Measurements from ENCODE around the gene KLHL22. TPM values are rescaled to one million over a fixed set of nuclear protein-coding genes. Genes with fewer than 3 reads are reported as not detected.

Gene KLHL22
- total RNA-seq, 1 donor from 2014 or later, result 14.3 TPM

DNA sequence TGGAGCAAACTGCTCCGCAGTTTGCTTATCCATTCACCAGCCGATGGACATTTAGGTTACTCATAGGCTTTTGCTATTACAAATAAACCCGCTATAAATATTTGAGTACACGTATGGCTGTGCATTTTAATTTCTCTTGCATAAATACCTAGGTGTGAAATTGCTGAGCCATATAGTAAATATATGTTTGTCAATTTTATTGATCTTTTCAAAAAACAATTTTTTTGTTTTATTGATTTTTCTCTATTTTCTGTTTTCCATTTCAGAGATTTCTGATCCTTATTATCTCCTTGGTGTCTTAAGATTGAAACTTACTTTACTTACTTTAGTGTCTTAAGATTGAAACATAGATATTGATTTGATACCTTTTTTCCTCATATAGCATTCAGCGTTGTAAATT lies 97.2 kb downstream of the KLHL22 start:
- H3K9me3 ChIP-seq (ENCODE audit: low read depth), result no peaks in the 10 kb centered on the region
- H3K4me2 ChIP-seq, result no peak overlapping the region
- H3K36me3 ChIP-seq, result no peaks in the 10 kb centered on the region
- no peak for DNase-seq (ENCODE audit: low spot score)
- H3K9me3 Mint-ChIP-seq, result no peaks in the 10 kb centered on the region
- no peak overlapping the region for H2AFZ ChIP-seq (replicated peaks)
- TF ChIP-seq EZH2phosphoT487 (IDR thresholded peaks at IDR 0.05), result no peak
- TF ChIP-seq, protein P1, sequence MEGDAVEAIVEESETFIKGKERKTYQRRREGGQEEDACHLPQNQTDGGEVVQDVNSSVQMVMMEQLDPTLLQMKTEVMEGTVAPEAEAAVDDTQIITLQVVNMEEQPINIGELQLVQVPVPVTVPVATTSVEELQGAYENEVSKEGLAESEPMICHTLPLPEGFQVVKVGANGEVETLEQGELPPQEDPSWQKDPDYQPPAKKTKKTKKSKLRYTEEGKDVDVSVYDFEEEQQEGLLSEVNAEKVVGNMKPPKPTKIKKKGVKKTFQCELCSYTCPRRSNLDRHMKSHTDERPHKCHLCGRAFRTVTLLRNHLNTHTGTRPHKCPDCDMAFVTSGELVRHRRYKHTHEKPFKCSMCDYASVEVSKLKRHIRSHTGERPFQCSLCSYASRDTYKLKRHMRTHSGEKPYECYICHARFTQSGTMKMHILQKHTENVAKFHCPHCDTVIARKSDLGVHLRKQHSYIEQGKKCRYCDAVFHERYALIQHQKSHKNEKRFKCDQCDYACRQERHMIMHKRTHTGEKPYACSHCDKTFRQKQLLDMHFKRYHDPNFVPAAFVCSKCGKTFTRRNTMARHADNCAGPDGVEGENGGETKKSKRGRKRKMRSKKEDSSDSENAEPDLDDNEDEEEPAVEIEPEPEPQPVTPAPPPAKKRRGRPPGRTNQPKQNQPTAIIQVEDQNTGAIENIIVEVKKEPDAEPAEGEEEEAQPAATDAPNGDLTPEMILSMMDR (IDR thresholded peaks at IDR 0.05), result no peak
- no peak for TF ChIP-seq EZH2 (IDR thresholded peaks at IDR 0.05)
- H3K4me3 Mint-ChIP-seq, result no peak overlapping the region
- peaks cover 30% of the 10 kb centered on the region for H3K4me1 Mint-ChIP-seq
- H3K27me3 ChIP-seq, result no peaks in the 10 kb centered on the region
- no peak overlapping the region for H3K27ac ChIP-seq
- peaks cover 63% of the 10 kb centered on the region for H4K20me1 ChIP-seq (ENCODE audit: low read depth)
- H3K36me3 Mint-ChIP-seq, result peaks cover 22% of the 10 kb centered on the region
- H3F3A ChIP-seq (ENCODE audit: low read depth), result no peaks in the 10 kb centered on the region
- peaks cover 62% of the 10 kb centered on the region for H3K79me2 ChIP-seq (ENCODE audit: low read depth)
- H3K4me1 ChIP-seq, result peaks cover 11% of the 10 kb centered on the region
- H3K27me3 Mint-ChIP-seq (ENCODE audit: insufficient read depth, low read depth), result peaks cover 2% of the 10 kb centered on the region
- no peak overlapping the region for H3K27ac Mint-ChIP-seq
- H3K4me3 ChIP-seq, result no peak overlapping the region
- no peak overlapping the region for H3K9ac ChIP-seq

DNA sequence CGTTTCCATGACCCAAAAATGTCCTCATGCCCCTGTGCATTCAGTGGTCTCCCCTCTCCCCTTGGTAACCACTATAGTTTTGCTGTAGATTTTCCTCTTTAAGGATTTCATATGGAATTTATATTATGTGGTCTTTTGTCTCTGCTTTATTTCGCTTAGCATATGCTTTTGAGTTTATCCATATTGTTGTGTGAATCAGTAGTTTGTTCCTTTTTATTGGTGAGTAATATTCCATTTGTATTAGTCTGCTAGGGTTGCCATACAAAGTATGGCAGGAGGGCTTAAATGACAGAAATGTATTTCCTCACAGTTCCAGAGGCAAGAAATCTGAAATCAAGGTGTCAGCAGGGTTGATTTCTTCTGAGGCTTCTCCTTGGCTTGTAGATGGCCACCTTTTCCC lies 98.1 kb downstream of the KLHL22 start:
- H3F3A ChIP-seq (ENCODE audit: low read depth), result no peaks in the 10 kb centered on the region
- no peaks in the 10 kb centered on the region for H3K27me3 Mint-ChIP-seq (ENCODE audit: insufficient read depth, low read depth)
- H3K4me1 Mint-ChIP-seq, result peaks cover 30% of the 10 kb centered on the region
- H3K9me3 Mint-ChIP-seq, result no peaks in the 10 kb centered on the region
- H3K27ac ChIP-seq, result no peak overlapping the region
- H3K4me3 ChIP-seq, result no peak overlapping the region
- H3K27ac Mint-ChIP-seq, result no peak overlapping the region
- H3K36me3 Mint-ChIP-seq, result peaks cover 22% of the 10 kb centered on the region
- H3K4me3 Mint-ChIP-seq, result no peak overlapping the region
- H3K36me3 ChIP-seq, result no peaks in the 10 kb centered on the region
- H3K9me3 ChIP-seq (ENCODE audit: low read depth), result no peaks in the 10 kb centered on the region
- H3K9ac ChIP-seq, result no peak overlapping the region
- DNase-seq (ENCODE audit: low spot score), result no peak
- TF ChIP-seq EZH2phosphoT487 (IDR thresholded peaks at IDR 0.05) (no peak), EZH2 (IDR thresholded peaks at IDR 0.05) (no peak)
- TF ChIP-seq, protein P1 (IDR thresholded peaks at IDR 0.05), result no peak
- H3K79me2 ChIP-seq (ENCODE audit: low read depth), result peaks cover 62% of the 10 kb centered on the region
- H2AFZ ChIP-seq (replicated peaks), result no peak overlapping the region
- H4K20me1 ChIP-seq (ENCODE audit: low read depth), result peaks cover 63% of the 10 kb centered on the region
- H3K4me2 ChIP-seq, result no peak overlapping the region
- H3K4me1 ChIP-seq, result peaks cover 11% of the 10 kb centered on the region
- no peaks in the 10 kb centered on the region for H3K27me3 ChIP-seq

DNA sequence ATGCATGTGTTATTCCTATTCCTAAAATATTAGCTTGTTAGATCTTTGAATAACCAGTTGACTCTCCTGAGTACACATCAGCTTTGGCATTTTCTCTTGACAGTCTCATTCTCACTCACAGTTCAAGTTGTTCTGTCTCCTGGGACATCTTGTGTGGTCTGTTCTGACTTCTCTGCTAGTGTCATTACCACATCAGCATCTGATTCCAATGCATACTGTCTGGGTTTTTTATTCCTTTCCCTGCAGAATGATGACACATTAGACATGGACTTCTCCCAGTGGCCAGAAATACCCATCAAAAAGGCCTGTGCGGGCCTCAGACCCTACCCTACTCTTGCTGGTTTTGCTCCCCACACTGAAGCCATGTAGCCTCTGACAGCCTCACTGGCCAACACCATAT lies 99.0 kb downstream of the KLHL22 start:
- Histone ChIP-seq H3K27me3 (no peaks in the 10 kb centered on the region), H3K4me3 (no peak overlapping the region), H3K79me2 (ENCODE audit: low read depth) (peaks cover 62% of the 10 kb centered on the region), H3K4me1 (peaks cover 11% of the 10 kb centered on the region), H3K9ac (no peak overlapping the region), H3K36me3 (no peaks in the 10 kb centered on the region), H3K9me3 (ENCODE audit: low read depth) (no peaks in the 10 kb centered on the region), H4K20me1 (ENCODE audit: low read depth) (peaks cover 59% of the 10 kb centered on the region), H2AFZ (replicated peaks) (no peak overlapping the region), H3F3A (ENCODE audit: low read depth) (no peaks in the 10 kb centered on the region), H3K4me2 (no peak overlapping the region), H3K27ac (no peak overlapping the region)
- H3K9me3 Mint-ChIP-seq, result no peaks in the 10 kb centered on the region
- DNase-seq (ENCODE audit: low spot score), result no peak
- H3K4me1 Mint-ChIP-seq, result peaks cover 30% of the 10 kb centered on the region
- TF ChIP-seq, protein P1 (IDR thresholded peaks at IDR 0.05), result no peak
- no peak for TF ChIP-seq EZH2 (IDR thresholded peaks at IDR 0.05)
- no peak for TF ChIP-seq EZH2phosphoT487 (IDR thresholded peaks at IDR 0.05)
- no peaks in the 10 kb centered on the region for H3K27me3 Mint-ChIP-seq (ENCODE audit: insufficient read depth, low read depth)
- no peak overlapping the region for H3K27ac Mint-ChIP-seq
- H3K4me3 Mint-ChIP-seq, result peak overlapping the region; percentile 93
- peaks cover 19% of the 10 kb centered on the region for H3K36me3 Mint-ChIP-seq
